Astrocyte (in vitro differentiated cells and primary cell): ENCODE measurements around the gene OTOGL. TPM values are rescaled to one million over a fixed set of nuclear protein-coding genes. Genes with fewer than 3 reads are reported as not detected.

ENCODE experiments used
- DNase-seq: peaks from one replicate; pipeline ENCODE4 v3.0.0-alpha.2; 2010; ENCODE audit warnings: low read depth
- FAIRE-seq: peaks from 2 replicates; lab custom pipeline; 2011; peaks lifted over from hg19 to GRCh38; lab: Jason Lieb, UNC
- H2AFZ ChIP-seq: 2 replicates; pipeline ENCODE4 v1.6.0; 2012; ENCODE audit warnings: low read depth, low read length, inconsistent platforms
- H3K27ac ChIP-seq: 2 replicates; pipeline ENCODE4 v1.5.1; 2011; ENCODE audit warnings: low read depth, low read length, inconsistent platforms
- H3K27me3 ChIP-seq: 2 replicates; pipeline ENCODE4 v1.6.0; 2011; ENCODE audit warnings: low read length, inconsistent platforms; ENCODE audit not compliant: insufficient read depth
- H3K36me3 ChIP-seq: 2 replicates; pipeline ENCODE4 v1.5.1; 2011; ENCODE audit warnings: low read length, inconsistent platforms; ENCODE audit not compliant: insufficient read depth
- H3K4me1 ChIP-seq: 2 replicates; pipeline ENCODE4 v1.5.1; 2011; ENCODE audit warnings: low read length, inconsistent platforms; ENCODE audit not compliant: insufficient read depth
- H3K4me2 ChIP-seq: 2 replicates; pipeline ENCODE4 v1.6.0; 2012; ENCODE audit warnings: low read length, inconsistent platforms
- H3K4me3 ChIP-seq: 2 replicates; pipeline ENCODE4 v1.5.1; 2011; ENCODE audit warnings: low read depth, mild to moderate bottlenecking, low read length, inconsistent platforms; ENCODE audit not compliant: insufficient read depth
- H3K79me2 ChIP-seq: 2 replicates; pipeline ENCODE4 v1.6.0; 2012; ENCODE audit warnings: mild to moderate bottlenecking, low read length, inconsistent platforms; ENCODE audit not compliant: insufficient read depth
- H3K9ac ChIP-seq: 2 replicates; pipeline ENCODE4 v1.6.0; 2012; ENCODE audit warnings: mild to moderate bottlenecking, low read length, inconsistent platforms
- H3K9me3 ChIP-seq: 2 replicates; pipeline ENCODE4 v1.5.1; 2012; ENCODE audit warnings: low read depth, mild to moderate bottlenecking, low read length, inconsistent platforms; ENCODE audit not compliant: insufficient read depth
- H4K20me1 ChIP-seq: 2 replicates; pipeline ENCODE4 v1.6.0; 2012; ENCODE audit warnings: low read length, inconsistent platforms; ENCODE audit not compliant: insufficient read depth
- H3K27ac Mint-ChIP-seq: one replicate; pipeline ENCODE4 v1.8.0; 2021; ENCODE audit warnings: mild to moderate bottlenecking, mixed read lengths; ENCODE audit not compliant: unreplicated experiment
- H3K27me3 Mint-ChIP-seq: one replicate; pipeline ENCODE4 v1.8.0; 2021; ENCODE audit warnings: low read depth, mixed read lengths; ENCODE audit not compliant: unreplicated experiment
- H3K36me3 Mint-ChIP-seq: one replicate; pipeline ENCODE4 v1.8.0; 2021; ENCODE audit warnings: low read depth, mixed read lengths; ENCODE audit not compliant: unreplicated experiment
- H3K4me1 Mint-ChIP-seq: one replicate; pipeline ENCODE4 v1.8.0; 2021; ENCODE audit warnings: low read depth, mixed read lengths; ENCODE audit not compliant: unreplicated experiment
- H3K4me3 Mint-ChIP-seq: one replicate; pipeline ENCODE4 v1.8.0; 2021; ENCODE audit warnings: mild to moderate bottlenecking, moderate library complexity, mixed read lengths; ENCODE audit not compliant: unreplicated experiment
- H3K9me3 Mint-ChIP-seq: one replicate; pipeline ENCODE4 v1.8.0; 2021; ENCODE audit warnings: mild to moderate bottlenecking, mixed read lengths; ENCODE audit not compliant: unreplicated experiment
- EZH2 ChIP-seq: IDR thresholded peaks from 2 replicates; pipeline ENCODE4 v1.6.1; 2012; ENCODE audit warnings: mild to moderate bottlenecking, low read length, inconsistent platforms; ENCODE audit not compliant: insufficient read depth
- total RNA-seq: library from RNA; stranded (reverse); gene quantifications from 2 replicates; pipeline ENCODE4 v1.2.1, GENCODE V29; 2021
- TF ChIP-seq, protein P1 (sequence below): IDR thresholded peaks from 2 replicates; pipeline ENCODE4 v1.5.1; 2011; ENCODE audit warnings: low read depth, mild to moderate bottlenecking, inconsistent platforms, low read length, moderate library complexity; ENCODE audit not compliant: insufficient read depth

The OTOGL gene
- total RNA-seq, 1 donor from 2014 or later = 0.16 TPM

DNA sequence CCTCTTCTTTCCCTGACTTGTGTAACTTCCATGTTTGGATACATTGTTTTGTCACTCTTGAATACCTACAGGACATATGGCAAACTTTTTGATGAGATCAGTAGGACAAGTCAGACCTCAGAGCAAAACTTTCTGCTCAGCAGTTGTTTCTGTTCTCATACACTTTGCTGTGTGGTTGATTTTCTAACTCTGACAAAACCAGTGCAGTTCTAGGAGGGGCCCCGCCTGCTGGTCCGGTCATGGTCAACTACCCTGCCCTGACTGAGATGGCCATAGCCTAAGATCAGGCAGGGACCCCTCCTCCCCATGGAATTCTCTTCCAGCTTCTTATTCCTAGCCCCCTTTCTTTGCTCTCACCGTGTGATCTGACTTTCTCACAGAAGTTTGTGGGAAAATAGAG, 92.8 kb downstream of the OTOGL start:
- H3K27me3 Mint-ChIP-seq = no peaks in the 10 kb centered on the region
- Histone ChIP-seq H3K36me3 (no peaks in the 10 kb centered on the region), H3K4me1 (peaks cover 20% of the 10 kb centered on the region), H3K79me2 (no peaks in the 10 kb centered on the region), H3K4me2 (no peak overlapping the region), H3K9ac (no peak overlapping the region), H4K20me1 (no peaks in the 10 kb centered on the region), H3K9me3 (no peaks in the 10 kb centered on the region), H2AFZ (no peak overlapping the region), H3K27me3 (no peaks in the 10 kb centered on the region), H3K4me3 (no peak overlapping the region), H3K27ac (no peak overlapping the region)
- H3K36me3 Mint-ChIP-seq = no peaks in the 10 kb centered on the region
- DNase-seq = no peak
- H3K4me1 Mint-ChIP-seq = peaks cover 21% of the 10 kb centered on the region
- FAIRE-seq = peak; percentile 55
- H3K4me3 Mint-ChIP-seq = no peak overlapping the region
- no peaks in the 10 kb centered on the region for H3K9me3 Mint-ChIP-seq
- TF ChIP-seq, protein P1, sequence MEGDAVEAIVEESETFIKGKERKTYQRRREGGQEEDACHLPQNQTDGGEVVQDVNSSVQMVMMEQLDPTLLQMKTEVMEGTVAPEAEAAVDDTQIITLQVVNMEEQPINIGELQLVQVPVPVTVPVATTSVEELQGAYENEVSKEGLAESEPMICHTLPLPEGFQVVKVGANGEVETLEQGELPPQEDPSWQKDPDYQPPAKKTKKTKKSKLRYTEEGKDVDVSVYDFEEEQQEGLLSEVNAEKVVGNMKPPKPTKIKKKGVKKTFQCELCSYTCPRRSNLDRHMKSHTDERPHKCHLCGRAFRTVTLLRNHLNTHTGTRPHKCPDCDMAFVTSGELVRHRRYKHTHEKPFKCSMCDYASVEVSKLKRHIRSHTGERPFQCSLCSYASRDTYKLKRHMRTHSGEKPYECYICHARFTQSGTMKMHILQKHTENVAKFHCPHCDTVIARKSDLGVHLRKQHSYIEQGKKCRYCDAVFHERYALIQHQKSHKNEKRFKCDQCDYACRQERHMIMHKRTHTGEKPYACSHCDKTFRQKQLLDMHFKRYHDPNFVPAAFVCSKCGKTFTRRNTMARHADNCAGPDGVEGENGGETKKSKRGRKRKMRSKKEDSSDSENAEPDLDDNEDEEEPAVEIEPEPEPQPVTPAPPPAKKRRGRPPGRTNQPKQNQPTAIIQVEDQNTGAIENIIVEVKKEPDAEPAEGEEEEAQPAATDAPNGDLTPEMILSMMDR = no peak
- no peak for TF ChIP-seq EZH2
- peak overlapping the region; percentile 44 for H3K27ac Mint-ChIP-seq

DNA sequence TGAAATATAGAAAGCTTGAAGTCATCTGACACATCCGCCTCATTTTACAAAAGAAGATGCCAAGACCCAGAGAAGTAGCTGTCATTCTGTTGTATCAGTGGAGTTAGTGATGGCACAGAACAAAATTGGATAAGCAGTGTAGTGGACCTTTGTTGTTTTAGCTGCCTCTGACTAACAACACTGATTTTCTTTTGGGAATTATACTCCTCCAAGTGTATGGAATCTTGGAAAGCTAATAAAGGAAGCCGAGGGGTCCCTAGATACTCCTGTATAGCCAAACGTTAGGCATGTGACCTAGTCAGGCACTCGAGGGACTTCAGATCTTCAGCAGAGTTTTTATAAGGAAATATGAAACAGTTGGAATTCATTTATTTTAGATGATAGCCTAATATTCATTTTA, 94.5 kb downstream of the OTOGL start:
- Mint-ChIP-seq H3K27me3 (no peaks in the 10 kb centered on the region), H3K4me1 (peaks cover 12% of the 10 kb centered on the region), H3K4me3 (no peak overlapping the region), H3K27ac (no peak overlapping the region), H3K9me3 (no peaks in the 10 kb centered on the region), H3K36me3 (no peaks in the 10 kb centered on the region)
- DNase-seq (no peak), FAIRE-seq (no peak)
- Histone ChIP-seq H3K4me2 (no peak overlapping the region), H3K36me3 (no peaks in the 10 kb centered on the region), H2AFZ (no peak overlapping the region), H4K20me1 (no peaks in the 10 kb centered on the region), H3K4me3 (no peak overlapping the region), H3K4me1 (peaks cover 7% of the 10 kb centered on the region), H3K27ac (no peak overlapping the region), H3K9ac (no peak overlapping the region), H3K79me2 (no peaks in the 10 kb centered on the region), H3K9me3 (no peaks in the 10 kb centered on the region), H3K27me3 (no peaks in the 10 kb centered on the region)
- no peak for TF ChIP-seq EZH2
- TF ChIP-seq, protein P1 = no peak

DNA sequence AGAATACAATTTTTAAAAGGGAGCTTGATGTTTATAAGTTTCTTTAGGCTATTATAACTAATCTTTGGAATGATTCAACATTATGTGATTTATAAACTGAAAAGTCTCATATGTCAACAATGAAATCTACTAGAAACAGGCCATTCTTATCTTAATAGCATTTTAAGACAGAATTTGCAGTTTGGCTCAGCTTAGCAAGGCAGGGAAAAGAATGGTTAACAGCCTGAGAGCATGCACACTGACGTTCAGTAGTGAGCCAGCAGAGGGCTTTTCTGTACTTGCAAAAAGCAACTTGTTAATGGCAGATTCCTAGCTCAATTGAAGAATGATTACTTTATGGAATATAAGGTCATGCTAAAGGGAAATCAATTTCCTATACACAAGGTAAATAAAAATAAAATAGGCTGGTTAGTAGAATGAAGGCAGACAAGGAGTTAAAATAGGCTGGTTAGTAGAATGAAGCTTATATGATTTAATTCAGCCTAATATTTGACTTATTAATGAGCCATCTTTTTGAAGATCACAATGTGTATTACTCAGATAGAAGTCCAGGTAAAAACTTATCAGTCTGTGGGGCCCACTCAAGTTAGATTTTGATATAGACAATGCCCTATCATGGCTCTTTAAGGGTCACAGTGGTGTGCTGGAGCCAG, 95.9 kb downstream of the OTOGL start:
- no peaks in the 10 kb centered on the region for H3K36me3 Mint-ChIP-seq
- Histone ChIP-seq H3K4me2 (no peak overlapping the region), H3K27ac (no peak overlapping the region), H3K36me3 (no peaks in the 10 kb centered on the region), H3K27me3 (no peaks in the 10 kb centered on the region), H3K9me3 (no peaks in the 10 kb centered on the region), H3K9ac (no peak overlapping the region), H3K4me3 (no peak overlapping the region), H3K4me1 (no peaks in the 10 kb centered on the region), H2AFZ (no peak overlapping the region), H3K79me2 (no peaks in the 10 kb centered on the region), H4K20me1 (no peaks in the 10 kb centered on the region)
- no peaks in the 10 kb centered on the region for H3K9me3 Mint-ChIP-seq
- FAIRE-seq (peak; percentile 9), DNase-seq (peak; percentile 54)
- no peak for TF ChIP-seq EZH2
- TF ChIP-seq, protein P1 = peak; percentile 84
- H3K27ac Mint-ChIP-seq = no peak overlapping the region
- no peak overlapping the region for H3K4me3 Mint-ChIP-seq
- H3K27me3 Mint-ChIP-seq = no peaks in the 10 kb centered on the region
- H3K4me1 Mint-ChIP-seq = peaks cover 9% of the 10 kb centered on the region
